SK-N-MC (cell line): ENCODE data around the gene PVRIG.
"Not testable (repeated sequence)": the region's sequence is repeated elsewhere in the genome, so short reads cannot be mapped to it uniquely, and the experiment has no call there.

Experiments used
- EZH2 ChIP-seq: fragments of 200-600 bp; sonication (generic); IDR thresholded peaks from one replicate; pipeline ENCODE4 v1.6.1; 2017; ENCODE audit warnings: antibody characterized with exemption
- POLR2AphosphoS5 ChIP-seq: IDR thresholded peaks from 2 replicates; pipeline ENCODE4 v1.6.1; 2012; ENCODE audit warnings: mild to moderate bottlenecking, low read depth, low read length, borderline replicate concordance

DNA sequence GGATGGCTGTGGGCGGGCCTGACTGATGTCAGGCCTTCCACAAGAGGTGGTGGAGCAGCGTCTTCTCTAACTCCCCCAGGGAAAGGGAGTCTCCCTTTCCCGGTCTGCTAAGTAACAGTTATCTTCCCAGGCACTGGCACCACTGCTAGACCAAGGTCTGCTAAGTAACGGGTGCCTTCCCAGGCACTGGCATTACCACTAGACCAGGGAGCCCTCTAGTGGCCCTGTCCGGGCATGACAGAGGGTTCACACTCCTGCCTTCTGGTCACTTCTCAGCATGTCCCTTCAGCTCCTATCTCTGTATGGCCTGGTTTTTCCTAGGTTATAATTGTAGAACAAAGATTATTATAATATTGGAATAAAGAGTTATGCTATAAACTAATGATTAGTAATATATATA is 1.8 kb upstream of the PVRIG start:
- TF ChIP-seq POLR2AphosphoS5, EZH2: not testable (repeated sequence)
